GM23248 (cell line): ENCODE data around the gene CASK.

ENCODE experiments used
- EZH2 ChIP-seq: fragments of 200-600 bp; sonication (generic); IDR thresholded peaks from 2 replicates; pipeline ENCODE4 v1.6.1; 2018; ENCODE audit warnings: antibody characterized with exemption, mild to moderate bottlenecking; ENCODE audit not compliant: insufficient read depth, poor library complexity, severe bottlenecking
- EZH2phosphoT487 ChIP-seq: fragments of 200-600 bp; sonication (generic); IDR thresholded peaks from 2 replicates; pipeline ENCODE4 v1.6.1; 2018; ENCODE audit warnings: antibody characterized with exemption, moderate library complexity, mild to moderate bottlenecking, low read depth; ENCODE audit not compliant: insufficient read depth

DNA sequence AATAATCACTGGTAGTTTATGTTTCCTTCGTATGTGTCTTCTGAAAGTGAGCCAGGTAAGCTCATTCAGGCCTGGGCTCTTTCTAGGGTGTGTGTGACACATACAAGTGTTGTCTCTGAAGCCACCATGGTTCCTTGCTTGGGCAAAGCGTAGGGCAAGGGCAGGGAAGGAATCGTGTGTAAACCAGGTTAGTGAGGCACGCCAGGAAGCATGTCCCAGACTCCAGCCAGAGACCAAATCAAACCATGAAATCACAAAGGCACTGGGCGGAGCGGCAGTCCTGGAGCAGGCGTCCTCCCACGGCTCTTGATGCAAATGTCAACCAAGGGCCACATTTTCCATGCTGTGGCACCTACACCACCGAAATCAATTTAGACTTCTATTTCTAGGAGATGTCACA lies 409.2 kb downstream of the CASK start:
- TF ChIP-seq EZH2 (no peak), EZH2phosphoT487 (no peak)
